K562 (cell line): ENCODE results near the gene LRIF1. TPM values are rescaled to one million over a fixed set of nuclear protein-coding genes. Genes with fewer than 3 reads are reported as not detected.
A peak's percentile ranks its signal among the peaks of the same experiment; 100 is the strongest.

Experiments
- ATAC-seq: fragments of 200-7000 bp; cut with Tn5 transposase; 3 replicates; pipeline ENCODE4 v1.9.1; 2020; ENCODE audit warnings: moderate library complexity
- BruUV-seq: library from RNA; stranded (reverse); fragments of 400-500 nt; replicated peaks from 2 replicates; lab custom pipeline; 2021; lab: Mats Ljungman, UMichigan
- CTCF ChIA-PET: fragments of 300-600 bp; formaldehyde crosslinking; extraction: SDS; loops from one replicate; lab custom pipeline; 2021; ENCODE audit warnings: low intra/inter-chr PET ratio; lab: Yijun Ruan, JAX
- POLR2A ChIA-PET: fragments of 300-600, 350-650 bp; sonication (Branson Sonifier 250); formaldehyde crosslinking; extraction: SDS; loops from one replicate; lab custom pipeline; 2021; ENCODE audit warnings: antibody characterized with exemption, inconsistent platforms; lab: Yijun Ruan, JAX
- DNase-seq, 4 experiments: peaks; one replicate each; pipeline versions ENCODE4 v3.0.0 to v3.0.0-alpha.2; 2011 to 2018; ENCODE audit warnings: low spot score in 3 of 4, mixed read lengths in 3 of 4; ENCODE audit errors: extremely low read depth in 1 of 4
- FAIRE-seq: peaks from 2 replicates; lab custom pipeline; 2011; peaks lifted over from hg19 to GRCh38; lab: Jason Lieb, UNC
- H2AFZ ChIP-seq: 2 replicates; pipeline ENCODE4 v1.6.0; 2011; ENCODE audit warnings: low read depth, low read length, control low read depth, inconsistent platforms
- H3K27ac ChIP-seq: fragments of 200-600 bp; 3 replicates; pipeline ENCODE4 v1.8.0; 2011; ENCODE audit warnings: low read depth, mild to moderate bottlenecking, control low read depth, inconsistent platforms, low read length, moderate library complexity, mixed read lengths; ENCODE audit errors: extremely low read depth
- H3K27me3 ChIP-seq, 2 experiments: fragments of 300-600 bp in 1 of 2; 2 replicates in 1 of 2; 3 replicates in 1 of 2; pipeline versions ENCODE4 v1.6.0 to v1.8.0; 2011; ENCODE audit warnings: inconsistent platforms in 2 of 2, low read length in 2 of 2, mild to moderate bottlenecking in 1 of 2, mixed read lengths in 1 of 2, moderate library complexity in 1 of 2; ENCODE audit not compliant: control insufficient read depth in 2 of 2, insufficient read depth in 2 of 2
- H3K36me3 ChIP-seq: fragments of 300-600 bp; 3 replicates; pipeline ENCODE4 v1.8.0; 2011; ENCODE audit warnings: mild to moderate bottlenecking, low read length, inconsistent platforms; ENCODE audit not compliant: control insufficient read depth, insufficient read depth
- H3K4me1 ChIP-seq, 2 experiments: fragments of 200-600 bp in 1 of 2; replicated peaks in 1 of 2; 2 replicates in 1 of 2; 3 replicates in 1 of 2; pipeline versions ENCODE4 v1.5.1 to v1.8.0; 2011; ENCODE audit warnings: inconsistent platforms in 2 of 2, low read length in 2 of 2, mild to moderate bottlenecking in 1 of 2, mixed read lengths in 1 of 2, moderate library complexity in 1 of 2; ENCODE audit not compliant: control insufficient read depth in 2 of 2, insufficient read depth in 2 of 2
- H3K4me2 ChIP-seq: 2 replicates; pipeline ENCODE4 v1.6.1; 2011; ENCODE audit warnings: low read length, control low read depth, inconsistent platforms, mixed read lengths; ENCODE audit not compliant: insufficient read depth
- H3K4me3 ChIP-seq: fragments of 200-600 bp; sonication (generic), shearing (Covaris generic); 2 replicates; pipeline ENCODE4 v1.5.1; 2016; ENCODE audit warnings: control low read depth, inconsistent platforms
- H3K79me2 ChIP-seq: fragments of 200-600 bp; 3 replicates; pipeline ENCODE4 v1.8.0; 2011; ENCODE audit warnings: low read length, inconsistent platforms; ENCODE audit not compliant: control insufficient read depth, insufficient read depth
- H3K9ac ChIP-seq, 2 experiments: 2 replicates each; pipeline versions ENCODE4 v1.6.0 to v1.6.1; 2011; ENCODE audit warnings: low read depth in 2 of 2, low read length in 2 of 2, control low read depth in 1 of 2, inconsistent platforms in 1 of 2, mild to moderate bottlenecking in 1 of 2, mixed read lengths in 1 of 2; ENCODE audit not compliant: insufficient read depth in 1 of 2
- H3K9me1 ChIP-seq: one replicate; pipeline ENCODE4 v1.6.0; 2011; ENCODE audit warnings: inconsistent platforms, mild to moderate bottlenecking, low read length, moderate library complexity; ENCODE audit not compliant: control insufficient read depth, insufficient read depth
- H3K9me3 ChIP-seq: replicated peaks from 2 replicates; pipeline ENCODE4 v1.5.1; 2011; ENCODE audit warnings: low read depth, low read length, inconsistent platforms; ENCODE audit not compliant: control insufficient read depth, insufficient read depth
- H4K20me1 ChIP-seq: replicated peaks from 2 replicates; pipeline ENCODE4 v1.6.1; 2011; ENCODE audit warnings: low read length, inconsistent platforms, mixed read lengths; ENCODE audit not compliant: control insufficient read depth, insufficient read depth
- DEAF1 ChIP-seq: fragments of 450-650 bp; formaldehyde crosslinking; IDR thresholded peaks from 2 replicates; pipeline ENCODE4 v1.4.0; 2020; ENCODE audit warnings: mild to moderate bottlenecking, moderate library complexity
- HNRNPK ChIP-seq: fragments of 200-400 bp; formaldehyde crosslinking; IDR thresholded peaks from one replicate; pipeline ENCODE4 v1.6.1; 2018; ENCODE audit warnings: mild to moderate bottlenecking, low read depth, low read length; ENCODE audit not compliant: poor library complexity, severe bottlenecking
- HOMEZ ChIP-seq: fragments of 250-450 bp; sonication (Bioruptor Pico); IDR thresholded peaks from 2 replicates; pipeline ENCODE4 v1.4.0; 2020; ENCODE audit warnings: mild to moderate bottlenecking, moderate library complexity
- KLF6 ChIP-seq: fragments of 250-450 bp; sonication (Bioruptor Pico); IDR thresholded peaks from 2 replicates; pipeline ENCODE4 v1.4.0; 2020; ENCODE audit warnings: mild to moderate bottlenecking, moderate library complexity, borderline replicate concordance
- NR2C1 ChIP-seq, 2 experiments: fragments of 450-650 bp; IDR thresholded peaks; 2 replicates each; pipeline ENCODE4 v1.6.1; 2017; ENCODE audit warnings: mild to moderate bottlenecking in 2 of 2, antibody characterized with exemption in 1 of 2, inconsistent platforms in 1 of 2, missing compliant biosample characterization in 1 of 2, missing genetic modification characterization in 1 of 2
- POLR2B ChIP-seq: fragments of 450-650 bp; IDR thresholded peaks from 2 replicates; pipeline ENCODE4 v1.6.1; 2018; ENCODE audit warnings: low read depth; ENCODE audit not compliant: partially characterized antibody
- RBBP5 ChIP-seq: fragments of 200-600 bp; sonication (generic); IDR thresholded peaks from 2 replicates; pipeline ENCODE4 v1.6.1; 2012; ENCODE audit warnings: borderline replicate concordance, mild to moderate bottlenecking, low read length, control low read depth, inconsistent platforms; ENCODE audit not compliant: insufficient read depth, poor library complexity, severe bottlenecking
- SIX5 ChIP-seq, 2 experiments: IDR thresholded peaks; 2 replicates each; pipeline ENCODE4 v1.6.1; 2011; ENCODE audit warnings: low read length in 2 of 2, borderline replicate concordance in 1 of 2, low read depth in 1 of 2, mild to moderate bottlenecking in 1 of 2, moderate library complexity in 1 of 2; ENCODE audit not compliant: insufficient read depth in 1 of 2
- STAT5B ChIP-seq: fragments of 250-450 bp; sonication (Bioruptor Pico); IDR thresholded peaks from 2 replicates; pipeline ENCODE4 v1.8.0; 2021; ENCODE audit warnings: mild to moderate bottlenecking, inconsistent platforms
- TOE1 ChIP-seq, 2 experiments: fragments of 450-650 bp in 1 of 2; sonication (generic) in 1 of 2; formaldehyde crosslinking in 1 of 2; IDR thresholded peaks; 2 replicates each; pipeline versions ENCODE4 v1.7.1 to v1.8.0; 2016 to 2022; ENCODE audit warnings: borderline replicate concordance in 2 of 2, mild to moderate bottlenecking in 2 of 2, antibody characterized with exemption in 1 of 2, inconsistent platforms in 1 of 2, low read depth in 1 of 2, missing genetic modification reagents in 1 of 2, moderate library complexity in 1 of 2
- ZBTB1 ChIP-seq: sonication (generic); formaldehyde crosslinking; IDR thresholded peaks from 2 replicates; pipeline ENCODE4 v1.8.1; 2023; ENCODE audit warnings: missing genetic modification reagents, low read depth, mild to moderate bottlenecking, borderline replicate concordance
- ZNF12 ChIP-seq: sonication (generic); formaldehyde crosslinking; IDR thresholded peaks from 2 replicates; pipeline ENCODE4 v1.4.0; 2020; ENCODE audit warnings: mild to moderate bottlenecking, missing genetic modification reagents
- ZNF354B ChIP-seq: fragments of 250-450 bp; sonication (Bioruptor Pico); IDR thresholded peaks from 2 replicates; pipeline ENCODE4 v1.4.0; 2020
- ZNF395 ChIP-seq: fragments of 200-800 bp; sonication (Bioruptor generic); IDR thresholded peaks from 2 replicates; pipeline ENCODE4 v1.6.1; 2017; ENCODE audit warnings: missing genetic modification characterization, missing compliant biosample characterization
- ZNF507 ChIP-seq: conservative IDR thresholded peaks from 2 replicates; pipeline ENCODE4 v1.6.1; 2017; ENCODE audit warnings: missing genetic modification characterization, missing compliant biosample characterization
- ZNF57 ChIP-seq: fragments of 450-650 bp; formaldehyde crosslinking; IDR thresholded peaks from 2 replicates; pipeline ENCODE4 v1.4.0; 2020; ENCODE audit warnings: mild to moderate bottlenecking, moderate library complexity
- WGBS: fragments of 100-300 bp; shearing (Covaris generic); methylation state at CpG from one replicate; pipeline ENCODE4 v1.1.6; 2016; ENCODE audit warnings: low coverage, mixed read lengths; ENCODE audit not compliant: insufficient coverage; ENCODE audit errors: missing lambda C conversion rate; 5-methylcytosine and 5-hydroxymethylcytosine counted together
- in situ Hi-C: fragments of 300-500 bp; cut with MboI; formaldehyde crosslinking; loops from 4 replicates; pipeline ENCODE4 v1.15.0; 2018; ENCODE audit warnings: inconsistent platforms, mixed read lengths
- intact Hi-C: fragments of 100-400 bp; cut with micrococcal nuclease; formaldehyde crosslinking; loops from 2 replicates; pipeline ENCODE4 v1.14.2; 2022
- polyA plus RNA-seq, 8 experiments: library from polyadenylated mRNA; depleted of rRNA in 4 of 8; stranded (reverse) in 5 of 8; unstranded in 3 of 8; fragments of >200 nt; fragmentation: Nextera tagmentation in 2 of 8; fragmentation: Illumina TruSeq in 1 of 8; extraction: Ambion mirVana in 2 of 8; extraction: Trizol in 1 of 8; gene quantifications; 2 replicates each; pipeline versions ENCODE4 v1.2.1 to v1.2.3, GENCODE V29; 2011 to 2014; ENCODE audit warnings: inconsistent platforms in 1 of 8, missing spikeins in 1 of 8
- total RNA-seq, 7 experiments: library from RNA; depleted of rRNA in 6 of 7; stranded (reverse); fragments of >200 nt in 6 of 7; fragmentation: Illumina TruSeq in 2 of 7; extraction: Trizol in 2 of 7; gene quantifications; 2 replicates each; pipeline versions ENCODE4 v1.2.1 to v1.2.3, GENCODE V29; 2011 to 2021; ENCODE audit warnings: low replicate concordance in 1 of 7

The LRIF1 gene
- total and polyA plus RNA-seq, 9 of the 15 experiments (the other 6 are each of a cell fraction or from before 2014, with no cell fraction given): 35.6 to 88.8 (median 74.1) TPM

GRCh38 chr1:110936567-110936966 is 27.2 kb downstream of the LRIF1 start:
- FAIRE-seq: no peak
- in situ Hi-C loops: no loop called here
- no peaks in the 10 kb centered on the region for H3K36me3 ChIP-seq
- CTCF ChIA-PET: no interaction called here
- H3K79me2 ChIP-seq: no peaks in the 10 kb centered on the region
- TF ChIP-seq RBBP5: no peak
- TF ChIP-seq ZBTB1: no peak
- TF ChIP-seq DEAF1: no peak
- no peak for TF ChIP-seq NR2C1 (IDR thresholded peaks at IDR 0.05)
- no peak for TF ChIP-seq NR2C1 (tag; IDR thresholded peaks at IDR 0.05)
- no peak for TF ChIP-seq ZNF395 (CRISPR knock-in tag)
- no peak for TF ChIP-seq HNRNPK
- TF ChIP-seq KLF6: no peak
- TF ChIP-seq ZNF507 (tag): peak; percentile 98
- TF ChIP-seq ZNF354B (CRISPR knock-in tag): peak; percentile 77; the same call in 1 of the 2 replicates
- TF ChIP-seq ZNF57 (CRISPR knock-in tag): no peak
- TF ChIP-seq TOE1 (IDR thresholded peaks at IDR 0.05; ENCODE audit: borderline replicate concordance): no peak
- TF ChIP-seq TOE1 (CRISPR knock-in tag; IDR thresholded peaks at IDR 0.05; ENCODE audit: borderline replicate concordance, low read depth): no peak
- no peak for TF ChIP-seq HOMEZ (CRISPR knock-in tag)
- TF ChIP-seq ZNF12 (CRISPR knock-in tag): no peak
- no peak for TF ChIP-seq POLR2B
- no peak for TF ChIP-seq SIX5 (IDR thresholded peaks at IDR 0.05; ENCODE audit: borderline replicate concordance in 1 of 2, insufficient read depth in 1 of 2, low read depth in 1 of 2, low read length in 2 of 2)
- no peak for TF ChIP-seq STAT5B
- TF ChIP-seq, all 486 proteins: peak for 2
- DNase-seq: no peak
- H2AFZ ChIP-seq: no peak overlapping the region
- no peak overlapping the region for H3K4me3 ChIP-seq
- intact Hi-C loops: no loop called here
- H3K27me3 ChIP-seq: no peaks in the 10 kb centered on the region
- H3K27ac ChIP-seq: no peak overlapping the region
- no peak overlapping the region for H3K9ac ChIP-seq
- no peaks in the 10 kb centered on the region for H3K4me1 ChIP-seq
- H3K9me1 ChIP-seq: no peaks in the 10 kb centered on the region
- 27% methylated on average over 1 of the region's 1 CpG for WGBS
- no peaks in the 10 kb centered on the region for H4K20me1 ChIP-seq
- ATAC-seq: no peak
- no peak overlapping the region for H3K4me2 ChIP-seq
- no peaks in the 10 kb centered on the region for H3K9me3 ChIP-seq
- POLR2A ChIA-PET: interaction anchor here (0.7 to 1.6 kb wide), 4 partner anchors 8 to 381 kb away, joined by 3 to 4 read pairs (median 4); no protein-coding TSS in a partner anchor
- BruUV-seq: no TSS peak
